Anterior cingulate cortex (tissue), 58 donors: ENCODE measurements around the gene IL25.
A peak's percentile ranks its signal among the peaks of the same experiment; 100 is the strongest.

ENCODE experiments used
- DNase-seq, 58 donors: peaks; one replicate each; lab custom pipeline; 2025; lab: John Stamatoyannopoulos, UW

Gene IL25

GRCh38 chr14:23352506-23353432 is 19.8 kb upstream of the IL25 start, which contains the start of gene SLC22A17:
TSS of gene SLC22A17 (minus strand) at chr14:23352887.
- peak; percentile 37 to 94 (median 85) for DNase-seq

GRCh38 chr14:23353433-23353780 is 19.2 kb upstream of the IL25 start:
- DNase-seq, result no peak

GRCh38 chr14:23354990-23355389 is 17.6 kb upstream of the IL25 start:
- DNase-seq, result no peak

GRCh38 chr14:23355871-23356435 is 16.7 kb upstream of the IL25 start:
- no peak for DNase-seq

GRCh38 chr14:23356662-23357061 is 15.9 kb upstream of the IL25 start:
- no peak for DNase-seq

GRCh38 chr14:23357261-23357660 is 15.3 kb upstream of the IL25 start:
- no peak for DNase-seq

- no peak for DNase-seq
Measured at GRCh38 chr14:23358042-23358441, 14.6 kb upstream of the IL25 start.

GRCh38 chr14:23358553-23359166 is 13.9 kb upstream of the IL25 start:
- DNase-seq, result no peak

GRCh38 chr14:23359167-23359626 is 13.4 kb upstream of the IL25 start:
- no peak for DNase-seq

- DNase-seq, result no peak
Measured at GRCh38 chr14:23359722-23360447, 12.7 kb upstream of the IL25 start.

GRCh38 chr14:23360496-23360895 is 12.1 kb upstream of the IL25 start:
- peak in 44 of 58 donors; percentile 5 to 83 (median 56) for DNase-seq

GRCh38 chr14:23361320-23361719 is 11.3 kb upstream of the IL25 start:
- DNase-seq, result peak in 14 of 58 donors; percentile 10 to 68 (median 46)

- DNase-seq, result no peak
Measured at GRCh38 chr14:23361763-23362162, 10.8 kb upstream of the IL25 start.

- no peak for DNase-seq
Measured at GRCh38 chr14:23362200-23362599, 10.4 kb upstream of the IL25 start.

GRCh38 chr14:23364164-23365035 is 8.2 kb upstream of the IL25 start:
- DNase-seq, result peak in 42 of 58 donors; percentile 19 to 86 (median 52)

- peak in 37 of 58 donors; percentile 2 to 62 (median 36) for DNase-seq
Measured at GRCh38 chr14:23365036-23365731, 7.4 kb upstream of the IL25 start, which contains the start of gene EFS. TSS of gene EFS (minus strand) at chr14:23365172. CDS start at chr14:23365025, 147 bp downstream.

- peak in 39 of 58 donors; percentile 27 to 85 (median 70) for DNase-seq
Measured at GRCh38 chr14:23365732-23366425, 6.7 kb upstream of the IL25 start.

- peak in 52 of 58 donors; percentile 21 to 85 (median 64) for DNase-seq
Measured at GRCh38 chr14:23366426-23366921, 6.1 kb upstream of the IL25 start.
